DND-41 (cell line): ENCODE results near the gene GSS.

Experiments used
- ATAC-seq: fragments of 200-7000 bp; cut with Tn5 transposase; 3 replicates; pipeline ENCODE4 v1.9.1; 2021; ENCODE audit warnings: low read depth; ENCODE audit not compliant: insufficient read depth
- DNase-seq: peaks from one replicate; pipeline ENCODE4 v3.0.0-alpha.2; 2020
- H2AFZ ChIP-seq: 2 replicates; pipeline ENCODE4 v1.6.0; 2012; ENCODE audit warnings: low read depth, low read length
- H3K27ac ChIP-seq: 2 replicates; pipeline ENCODE4 v1.5.1; 2012; ENCODE audit warnings: low read length, inconsistent platforms
- H3K27me3 ChIP-seq: fragments of 200-600 bp; sonication (generic); 2 replicates; pipeline ENCODE4 v1.6.0; 2012; ENCODE audit warnings: low read length, mild to moderate bottlenecking, inconsistent platforms; ENCODE audit not compliant: insufficient read depth, poor library complexity
- H3K36me3 ChIP-seq: 2 replicates; pipeline ENCODE4 v1.5.1; 2012; ENCODE audit warnings: low read length, inconsistent platforms; ENCODE audit not compliant: insufficient read depth
- H3K4me1 ChIP-seq: 2 replicates; pipeline ENCODE4 v1.5.1; 2012; ENCODE audit warnings: mild to moderate bottlenecking, low read length; ENCODE audit not compliant: insufficient read depth
- H3K4me2 ChIP-seq: 2 replicates; pipeline ENCODE4 v1.6.0; 2012; ENCODE audit warnings: mild to moderate bottlenecking, moderate library complexity, low read length, inconsistent platforms; ENCODE audit not compliant: insufficient read depth
- H3K4me3 ChIP-seq, 2 experiments: fragments of 200-600 bp in 1 of 2; shearing (Covaris generic) in 1 of 2; 2 replicates each; pipeline ENCODE4 v1.5.1; 2012 to 2016; ENCODE audit warnings: inconsistent platforms in 2 of 2, low read length in 2 of 2, mild to moderate bottlenecking in 2 of 2, low read depth in 1 of 2, moderate library complexity in 1 of 2
- H3K79me2 ChIP-seq: 2 replicates; pipeline ENCODE4 v1.6.0; 2012; ENCODE audit warnings: low read length, inconsistent platforms; ENCODE audit not compliant: insufficient read depth
- H3K9ac ChIP-seq: 2 replicates; pipeline ENCODE4 v1.6.0; 2012; ENCODE audit warnings: low read depth, mild to moderate bottlenecking, inconsistent platforms, low read length, moderate library complexity
- H3K9me3 ChIP-seq: 2 replicates; pipeline ENCODE4 v1.5.1; 2012; ENCODE audit warnings: low read length, moderate library complexity, mild to moderate bottlenecking, inconsistent platforms; ENCODE audit not compliant: insufficient read depth, severe bottlenecking
- H4K20me1 ChIP-seq: 2 replicates; pipeline ENCODE4 v1.6.0; 2012; ENCODE audit warnings: low read length; ENCODE audit not compliant: insufficient read depth
- EZH2 ChIP-seq: IDR thresholded peaks from 3 replicates; pipeline ENCODE4 v1.6.1; 2012; ENCODE audit warnings: borderline replicate concordance, low read depth, mild to moderate bottlenecking, moderate library complexity, low read length, inconsistent platforms; ENCODE audit not compliant: severe bottlenecking
- TF ChIP-seq, protein P1 (sequence below): IDR thresholded peaks from 2 replicates; pipeline ENCODE4 v1.5.1; 2012; ENCODE audit warnings: borderline replicate concordance, low read length, moderate library complexity, mild to moderate bottlenecking; ENCODE audit not compliant: poor library complexity, severe bottlenecking; ENCODE audit errors: extremely low read depth

GSS gene

DNA sequence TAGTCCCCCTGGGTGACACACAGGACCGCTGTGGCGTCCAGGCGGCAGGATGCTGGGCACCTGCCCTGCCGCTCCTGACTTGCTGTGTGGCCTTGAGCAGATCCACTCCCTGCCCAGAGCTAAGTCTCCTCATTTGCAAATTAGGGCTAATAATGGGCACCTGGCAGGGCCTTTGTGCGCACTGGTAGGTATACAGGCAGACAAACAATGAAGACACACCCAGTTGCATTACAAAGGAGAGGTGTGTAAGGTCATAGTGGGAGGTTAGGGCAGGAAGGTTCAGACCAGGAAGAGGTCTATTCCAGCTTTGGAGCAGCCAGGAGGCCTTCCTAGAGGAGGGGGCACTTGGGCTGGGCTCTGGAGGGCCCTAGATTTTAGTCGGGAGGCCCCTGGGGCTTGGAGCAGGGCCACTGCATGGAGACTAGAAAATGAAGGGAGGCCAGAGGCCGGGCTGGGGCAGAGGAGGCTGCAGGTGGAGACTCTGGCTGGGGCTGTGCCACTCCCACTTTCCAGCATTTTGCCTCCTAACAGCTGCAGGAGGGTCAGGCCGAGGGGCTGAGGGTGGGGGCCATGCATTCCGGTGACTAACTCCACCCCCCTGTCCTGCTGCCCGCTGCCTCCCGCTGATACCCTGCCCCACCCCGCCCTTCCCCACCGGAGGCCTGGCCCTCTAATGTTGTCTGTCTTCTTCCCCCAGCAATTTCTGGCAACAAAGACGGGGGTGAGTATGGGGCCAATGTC is 28.6 kb upstream of the GSS start:
- Histone ChIP-seq H3K9ac (no peak overlapping the region), H3K4me1 (no peaks in the 10 kb centered on the region), H3K27me3 (no peaks in the 10 kb centered on the region), H3K9me3 (no peaks in the 10 kb centered on the region), H3K27ac (no peak overlapping the region), H3K36me3 (no peaks in the 10 kb centered on the region), H3K4me3 (no peak overlapping the region), H4K20me1 (peaks cover 5% of the 10 kb centered on the region; the same call in 1 of the 2 replicates), H2AFZ (no peak overlapping the region), H3K4me2 (no peak overlapping the region), H3K79me2 (no peaks in the 10 kb centered on the region)
- TF ChIP-seq EZH2, result no peak
- TF ChIP-seq, protein P1, sequence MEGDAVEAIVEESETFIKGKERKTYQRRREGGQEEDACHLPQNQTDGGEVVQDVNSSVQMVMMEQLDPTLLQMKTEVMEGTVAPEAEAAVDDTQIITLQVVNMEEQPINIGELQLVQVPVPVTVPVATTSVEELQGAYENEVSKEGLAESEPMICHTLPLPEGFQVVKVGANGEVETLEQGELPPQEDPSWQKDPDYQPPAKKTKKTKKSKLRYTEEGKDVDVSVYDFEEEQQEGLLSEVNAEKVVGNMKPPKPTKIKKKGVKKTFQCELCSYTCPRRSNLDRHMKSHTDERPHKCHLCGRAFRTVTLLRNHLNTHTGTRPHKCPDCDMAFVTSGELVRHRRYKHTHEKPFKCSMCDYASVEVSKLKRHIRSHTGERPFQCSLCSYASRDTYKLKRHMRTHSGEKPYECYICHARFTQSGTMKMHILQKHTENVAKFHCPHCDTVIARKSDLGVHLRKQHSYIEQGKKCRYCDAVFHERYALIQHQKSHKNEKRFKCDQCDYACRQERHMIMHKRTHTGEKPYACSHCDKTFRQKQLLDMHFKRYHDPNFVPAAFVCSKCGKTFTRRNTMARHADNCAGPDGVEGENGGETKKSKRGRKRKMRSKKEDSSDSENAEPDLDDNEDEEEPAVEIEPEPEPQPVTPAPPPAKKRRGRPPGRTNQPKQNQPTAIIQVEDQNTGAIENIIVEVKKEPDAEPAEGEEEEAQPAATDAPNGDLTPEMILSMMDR, result no peak
- DNase-seq (no peak), ATAC-seq (no peak)

DNA sequence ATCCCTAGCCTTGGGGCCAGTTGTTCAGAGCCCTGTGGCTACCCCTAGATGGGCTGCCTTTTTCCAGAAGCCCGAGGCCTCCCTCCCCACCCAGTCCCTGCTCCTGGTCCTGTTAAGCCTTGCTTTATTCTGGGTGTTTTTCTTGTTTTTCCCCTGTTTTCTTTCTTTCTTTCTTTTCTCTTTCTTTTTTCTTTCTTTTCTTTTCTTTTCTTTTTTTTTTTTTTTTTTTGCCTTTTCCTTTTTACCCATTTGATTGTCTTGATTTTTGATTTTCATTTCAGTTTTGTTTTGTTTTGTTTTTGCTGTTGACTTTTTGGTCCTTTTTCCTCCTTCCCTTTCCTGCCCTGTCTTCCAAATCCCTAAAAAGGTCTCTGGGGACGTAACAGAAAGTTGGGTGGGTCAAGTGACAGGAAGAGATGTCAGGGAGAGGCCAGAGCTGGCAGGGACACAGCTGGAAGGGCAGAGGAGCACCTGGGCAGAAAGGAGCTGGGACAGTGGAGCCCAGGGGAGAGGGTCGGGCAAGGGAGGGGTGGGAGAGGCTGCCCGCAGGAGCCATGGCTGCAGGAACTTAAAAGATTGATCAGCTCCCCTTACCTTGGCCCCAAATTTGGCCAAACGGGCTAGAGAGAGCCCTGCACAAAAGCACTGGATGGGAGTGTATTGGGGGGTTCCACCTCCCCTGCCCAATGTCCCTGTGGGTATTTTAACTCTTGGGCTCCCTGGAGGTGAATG is 27.6 kb upstream of the GSS start:
- Histone ChIP-seq H2AFZ (no peak overlapping the region), H3K4me1 (no peaks in the 10 kb centered on the region), H4K20me1 (peaks cover 5% of the 10 kb centered on the region; the same call in 1 of the 2 replicates), H3K79me2 (no peaks in the 10 kb centered on the region), H3K9me3 (no peaks in the 10 kb centered on the region), H3K4me2 (no peak overlapping the region), H3K27me3 (no peaks in the 10 kb centered on the region), H3K27ac (no peak overlapping the region), H3K36me3 (no peaks in the 10 kb centered on the region), H3K9ac (no peak overlapping the region), H3K4me3 (no peak overlapping the region)
- DNase-seq (no peak), ATAC-seq (no peak)
- TF ChIP-seq, protein P1, result no peak
- TF ChIP-seq EZH2, result no peak

DNA sequence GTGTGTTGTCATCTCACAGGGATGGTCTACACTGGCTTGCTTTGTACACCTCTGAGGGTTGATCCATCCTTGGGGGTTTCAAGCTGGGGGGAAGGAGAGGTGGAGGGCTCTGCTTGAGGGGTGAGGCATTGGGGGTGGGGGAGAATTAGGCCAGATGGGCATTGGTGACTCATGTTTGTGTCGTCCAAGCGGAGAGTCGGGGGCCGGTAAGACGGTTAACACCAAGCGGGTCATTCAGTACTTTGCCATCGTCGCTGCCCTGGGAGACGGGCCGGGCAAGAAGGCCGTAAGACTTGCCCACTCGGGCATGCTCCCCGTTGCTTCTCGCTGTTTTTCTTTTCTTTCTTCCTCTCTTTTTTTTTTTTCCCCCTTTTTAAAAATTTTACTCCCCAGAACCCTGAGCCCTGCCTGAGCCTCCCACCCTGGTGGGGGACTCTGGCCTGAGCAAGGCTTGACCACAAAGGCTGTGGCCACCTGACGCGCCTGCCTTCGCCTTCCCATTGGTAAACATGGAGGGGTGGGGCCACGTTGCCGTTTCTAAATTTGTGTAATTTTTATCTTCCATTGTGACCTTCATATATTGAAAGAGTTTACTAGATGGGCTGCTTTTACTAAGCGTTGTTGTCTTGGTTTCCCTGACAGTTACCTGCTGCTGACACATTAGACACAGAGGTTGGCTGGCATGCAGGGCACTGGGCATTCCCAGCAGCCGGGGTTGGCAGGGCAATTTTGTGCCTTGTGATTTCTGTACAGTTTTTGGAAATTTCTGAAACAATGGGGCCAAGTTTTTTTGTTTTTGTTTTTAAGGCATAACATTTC is 26.9 kb upstream of the GSS start:
- Histone ChIP-seq H3K27me3 (no peaks in the 10 kb centered on the region), H3K36me3 (no peaks in the 10 kb centered on the region), H3K9me3 (no peaks in the 10 kb centered on the region), H3K4me3 (no peak overlapping the region), H2AFZ (no peak overlapping the region), H3K79me2 (no peaks in the 10 kb centered on the region), H3K9ac (no peak overlapping the region), H3K4me1 (no peaks in the 10 kb centered on the region), H3K4me2 (no peak overlapping the region), H3K27ac (no peak overlapping the region), H4K20me1 (peaks cover 5% of the 10 kb centered on the region; the same call in 1 of the 2 replicates)
- no peak for DNase-seq
- TF ChIP-seq EZH2, result no peak
- TF ChIP-seq, protein P1, result no peak
- no peak for ATAC-seq
